Neural cell (in vitro differentiated cells): ENCODE results near the gene LMBRD1.

ENCODE experiments used
- CTCF ChIP-seq: fragments of 450-650 bp; IDR thresholded peaks from 2 replicates; pipeline ENCODE4 v1.5.1; 2014; ENCODE audit warnings: antibody characterized with exemption, mild to moderate bottlenecking, moderate library complexity; ENCODE audit not compliant: poor library complexity, severe bottlenecking
- EP300 ChIP-seq: fragments of 450-650 bp; conservative IDR thresholded peaks from 2 replicates; pipeline ENCODE4 v1.6.1; 2014; ENCODE audit warnings: antibody characterized with exemption, mild to moderate bottlenecking, moderate library complexity; ENCODE audit not compliant: poor library complexity, severe bottlenecking
- EZH2 ChIP-seq: fragments of 200-600, 300-800 bp; shearing (Covaris generic), sonication (generic); IDR thresholded peaks from 2 replicates; pipeline ENCODE4 v1.6.1; 2014; ENCODE audit warnings: antibody characterized with exemption, low read length, borderline replicate concordance, mild to moderate bottlenecking; ENCODE audit not compliant: insufficient read depth, poor library complexity, severe bottlenecking
- MXI1 ChIP-seq: fragments of 450-650 bp; conservative IDR thresholded peaks from 2 replicates; pipeline ENCODE4 v1.6.1; 2014; ENCODE audit warnings: antibody characterized with exemption, mild to moderate bottlenecking; ENCODE audit not compliant: poor library complexity, severe bottlenecking
- POLR2AphosphoS5 ChIP-seq: IDR thresholded peaks from 2 replicates; pipeline ENCODE4 v1.6.1; 2012
- RAD21 ChIP-seq: fragments of 450-650 bp; conservative IDR thresholded peaks from 2 replicates; pipeline ENCODE4 v1.6.1; 2014; ENCODE audit warnings: antibody characterized with exemption, mild to moderate bottlenecking, moderate library complexity
- SMC3 ChIP-seq: fragments of 450-650 bp; conservative IDR thresholded peaks from 2 replicates; pipeline ENCODE4 v1.6.1; 2014; ENCODE audit warnings: antibody characterized with exemption, mild to moderate bottlenecking, moderate library complexity; ENCODE audit not compliant: poor library complexity
- TAF1 ChIP-seq: IDR thresholded peaks from 2 replicates; pipeline ENCODE4 v1.6.1; 2012; ENCODE audit warnings: low read depth
- TF ChIP-seq, protein P1 (sequence below): IDR thresholded peaks from 2 replicates; pipeline ENCODE4 v1.6.1; 2012; ENCODE audit warnings: borderline replicate concordance

- no peak for TF ChIP-seq CTCF
- TF ChIP-seq EP300: no peak
- no peak for TF ChIP-seq POLR2AphosphoS5
- no peak for TF ChIP-seq MXI1
- no peak for TF ChIP-seq SMC3
- TF ChIP-seq RAD21: no peak
- TF ChIP-seq, protein P1, sequence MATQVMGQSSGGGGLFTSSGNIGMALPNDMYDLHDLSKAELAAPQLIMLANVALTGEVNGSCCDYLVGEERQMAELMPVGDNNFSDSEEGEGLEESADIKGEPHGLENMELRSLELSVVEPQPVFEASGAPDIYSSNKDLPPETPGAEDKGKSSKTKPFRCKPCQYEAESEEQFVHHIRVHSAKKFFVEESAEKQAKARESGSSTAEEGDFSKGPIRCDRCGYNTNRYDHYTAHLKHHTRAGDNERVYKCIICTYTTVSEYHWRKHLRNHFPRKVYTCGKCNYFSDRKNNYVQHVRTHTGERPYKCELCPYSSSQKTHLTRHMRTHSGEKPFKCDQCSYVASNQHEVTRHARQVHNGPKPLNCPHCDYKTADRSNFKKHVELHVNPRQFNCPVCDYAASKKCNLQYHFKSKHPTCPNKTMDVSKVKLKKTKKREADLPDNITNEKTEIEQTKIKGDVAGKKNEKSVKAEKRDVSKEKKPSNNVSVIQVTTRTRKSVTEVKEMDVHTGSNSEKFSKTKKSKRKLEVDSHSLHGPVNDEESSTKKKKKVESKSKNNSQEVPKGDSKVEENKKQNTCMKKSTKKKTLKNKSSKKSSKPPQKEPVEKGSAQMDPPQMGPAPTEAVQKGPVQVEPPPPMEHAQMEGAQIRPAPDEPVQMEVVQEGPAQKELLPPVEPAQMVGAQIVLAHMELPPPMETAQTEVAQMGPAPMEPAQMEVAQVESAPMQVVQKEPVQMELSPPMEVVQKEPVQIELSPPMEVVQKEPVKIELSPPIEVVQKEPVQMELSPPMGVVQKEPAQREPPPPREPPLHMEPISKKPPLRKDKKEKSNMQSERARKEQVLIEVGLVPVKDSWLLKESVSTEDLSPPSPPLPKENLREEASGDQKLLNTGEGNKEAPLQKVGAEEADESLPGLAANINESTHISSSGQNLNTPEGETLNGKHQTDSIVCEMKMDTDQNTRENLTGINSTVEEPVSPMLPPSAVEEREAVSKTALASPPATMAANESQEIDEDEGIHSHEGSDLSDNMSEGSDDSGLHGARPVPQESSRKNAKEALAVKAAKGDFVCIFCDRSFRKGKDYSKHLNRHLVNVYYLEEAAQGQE: no peak
- no peak for TF ChIP-seq EZH2
- TF ChIP-seq TAF1: no peak
Observed at GRCh38 chr6:69668916-69669315, 127.9 kb downstream of the LMBRD1 start.
